Endothelial cell of umbilical vein (primary cell): ENCODE data around the gene ASPSCR1.

Experiments
- CTCF ChIP-seq, 2 donors: IDR thresholded peaks; 1 replicate in 1 of 2; 2 replicates in 1 of 2; pipeline ENCODE4 v1.5.1; 2011; ENCODE audit warnings: low read length in 2 of 2, mild to moderate bottlenecking in 2 of 2, moderate library complexity in 2 of 2, control low read depth in 1 of 2, inconsistent platforms in 1 of 2, low read depth in 1 of 2; ENCODE audit not compliant: insufficient read depth in 1 of 2; ENCODE audit errors: extremely low read depth in 1 of 2
- EZH2 ChIP-seq: IDR thresholded peaks from 2 replicates; pipeline ENCODE4 v1.6.1; 2012; ENCODE audit warnings: borderline replicate concordance, low read depth, mild to moderate bottlenecking, moderate library complexity, low read length, inconsistent platforms; ENCODE audit not compliant: severe bottlenecking
- POLR2A ChIP-seq: IDR thresholded peaks from 2 replicates; pipeline ENCODE4 v1.6.1; 2012; ENCODE audit warnings: low read depth, mild to moderate bottlenecking, control low read depth, low read length
- POLR2AphosphoS5 ChIP-seq: IDR thresholded peaks from 2 replicates; pipeline ENCODE4 v1.6.1; 2012; ENCODE audit warnings: low read depth, mild to moderate bottlenecking, control low read depth, low read length, moderate library complexity; ENCODE audit not compliant: insufficient read depth
- TF ChIP-seq, protein P1 (sequence below): IDR thresholded peaks from 2 replicates; pipeline ENCODE4 v1.6.1; 2011; ENCODE audit not compliant: insufficient read depth, insufficient read length

DNA sequence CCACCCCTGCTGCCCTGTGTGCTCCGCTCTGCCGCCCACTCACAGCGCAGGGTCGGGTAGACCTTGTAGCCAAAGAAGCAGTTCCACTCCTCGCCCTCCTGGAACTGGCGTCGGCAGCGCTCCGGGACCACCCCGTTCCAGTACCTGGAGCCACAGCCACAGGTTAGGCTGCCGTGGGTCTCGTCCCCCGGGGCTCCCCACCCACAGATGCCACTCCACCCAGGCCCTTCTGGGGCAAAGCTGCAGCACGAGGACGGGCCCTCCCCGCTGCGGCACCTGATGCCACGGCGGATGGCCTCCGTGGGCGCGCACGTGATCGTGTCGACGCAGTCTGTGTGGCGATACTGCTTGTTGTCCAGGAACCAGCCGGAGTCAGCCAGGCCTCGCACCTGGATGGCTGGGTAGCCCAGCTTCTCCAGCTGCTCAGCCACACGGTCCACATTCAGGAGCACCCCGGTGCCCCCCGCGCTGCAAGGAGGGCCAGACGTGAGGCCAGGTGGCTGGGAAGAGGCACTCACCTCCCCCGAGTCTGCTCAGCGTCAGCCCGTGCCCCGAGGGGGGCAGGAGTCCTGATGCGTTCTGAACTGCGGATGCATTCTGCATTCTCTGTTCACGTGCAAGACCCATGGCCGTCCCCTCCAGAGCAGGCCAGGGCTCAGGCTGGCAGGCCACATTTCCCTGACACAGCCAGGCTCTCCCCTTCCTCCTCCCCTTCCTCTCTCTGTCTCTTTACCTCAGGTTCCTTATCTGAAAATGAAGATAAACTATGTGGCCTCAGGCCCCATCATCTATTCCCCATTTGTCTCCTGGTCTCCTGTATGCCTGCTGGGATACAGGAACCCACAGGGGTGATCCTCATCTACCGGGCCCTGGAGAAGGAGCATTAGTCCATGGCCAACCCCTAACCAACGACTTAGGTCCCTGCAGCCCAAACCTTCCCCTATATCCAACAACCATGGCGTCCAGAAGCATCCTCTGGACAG, 20.5 kb upstream of the ASPSCR1 start:
- TF ChIP-seq CTCF (IDR thresholded peaks at IDR 0.05; ENCODE audit: extremely low read depth in 1 of 2, insufficient read depth in 1 of 2, low read depth in 1 of 2, low read length in 2 of 2) (no peak), POLR2AphosphoS5 (no peak), POLR2A (no peak), EZH2 (no peak)
- TF ChIP-seq, protein P1, sequence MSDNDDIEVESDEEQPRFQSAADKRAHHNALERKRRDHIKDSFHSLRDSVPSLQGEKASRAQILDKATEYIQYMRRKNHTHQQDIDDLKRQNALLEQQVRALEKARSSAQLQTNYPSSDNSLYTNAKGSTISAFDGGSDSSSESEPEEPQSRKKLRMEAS, result no peak
